Adrenal gland (tissue), 5 donors: ENCODE results near the gene CROCC.
A peak's percentile ranks its signal among the peaks of the same experiment; 100 is the strongest.

ENCODE experiments used
- POLR2A ChIP-seq, 2 donors: fragments of 450-650 bp; IDR thresholded peaks; one replicate each; pipeline ENCODE4 v1.6.1; 2017; ENCODE audit warnings: antibody characterized with exemption in 2 of 2, mild to moderate bottlenecking in 2 of 2, moderate library complexity in 1 of 2
- TF ChIP-seq, protein P1 (sequence below), 6 experiments: fragments of 450-650 bp in 4 of 6; fragments of 200-600 bp in 2 of 6; sonication (generic) in 1 of 6; IDR thresholded peaks; 1 replicate in 5 of 6; 2 replicates in 1 of 6; pipeline versions ENCODE4 v1.5.1 to v1.8.0; 2016 to 2021; ENCODE audit warnings: antibody characterized with exemption in 6 of 6, mild to moderate bottlenecking in 2 of 6, moderate library complexity in 1 of 6
- donor health status: DM: no; HTN: no; CAD: no.

- TF ChIP-seq, protein P1, sequence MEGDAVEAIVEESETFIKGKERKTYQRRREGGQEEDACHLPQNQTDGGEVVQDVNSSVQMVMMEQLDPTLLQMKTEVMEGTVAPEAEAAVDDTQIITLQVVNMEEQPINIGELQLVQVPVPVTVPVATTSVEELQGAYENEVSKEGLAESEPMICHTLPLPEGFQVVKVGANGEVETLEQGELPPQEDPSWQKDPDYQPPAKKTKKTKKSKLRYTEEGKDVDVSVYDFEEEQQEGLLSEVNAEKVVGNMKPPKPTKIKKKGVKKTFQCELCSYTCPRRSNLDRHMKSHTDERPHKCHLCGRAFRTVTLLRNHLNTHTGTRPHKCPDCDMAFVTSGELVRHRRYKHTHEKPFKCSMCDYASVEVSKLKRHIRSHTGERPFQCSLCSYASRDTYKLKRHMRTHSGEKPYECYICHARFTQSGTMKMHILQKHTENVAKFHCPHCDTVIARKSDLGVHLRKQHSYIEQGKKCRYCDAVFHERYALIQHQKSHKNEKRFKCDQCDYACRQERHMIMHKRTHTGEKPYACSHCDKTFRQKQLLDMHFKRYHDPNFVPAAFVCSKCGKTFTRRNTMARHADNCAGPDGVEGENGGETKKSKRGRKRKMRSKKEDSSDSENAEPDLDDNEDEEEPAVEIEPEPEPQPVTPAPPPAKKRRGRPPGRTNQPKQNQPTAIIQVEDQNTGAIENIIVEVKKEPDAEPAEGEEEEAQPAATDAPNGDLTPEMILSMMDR (IDR thresholded peaks at IDR 0.05): no peak
- TF ChIP-seq POLR2A (IDR thresholded peaks at IDR 0.05): peak in 1 of 2 donors; percentile 86
Observed at GRCh38 chr1:16904560-16905109, 17.1 kb upstream of the CROCC start.
